Heart right ventricle (tissue), 16 donors: Measurements from ENCODE around the gene FRY. TPM values are rescaled to one million over a fixed set of nuclear protein-coding genes. Genes with fewer than 3 reads are reported as not detected.

Experiments
- ATAC-seq, 8 donors: fragments of 200-7000 bp; cut with Tn5 transposase; one replicate each; pipeline ENCODE4 v1.9.1; 2020; ENCODE audit warnings: mild to moderate bottlenecking in 8 of 8, moderate library complexity in 8 of 8, moderate number of reproducible peaks in 1 of 8
- DNase-seq, 2 donors: peaks; one replicate each; pipeline ENCODE4 v3.0.0-alpha.2; 2020
- H3K27ac ChIP-seq, 10 donors: fragments of 200-600 bp; sonication (generic) in 2 of 10; one replicate each; pipeline versions ENCODE4 v1.5.0 to v1.8.0; 2020 to 2022; ENCODE audit warnings: mild to moderate bottlenecking in 3 of 10
- H3K27me3 ChIP-seq, 7 donors: fragments of 200-600 bp; one replicate each; pipeline ENCODE4 v1.8.0; 2021 to 2022; ENCODE audit warnings: mild to moderate bottlenecking in 2 of 7
- H3K36me3 ChIP-seq, 9 donors: fragments of 200-600 bp; sonication (generic) in 1 of 9; one replicate each; pipeline versions ENCODE4 v1.5.0 to v1.8.0; 2020 to 2022; ENCODE audit warnings: mild to moderate bottlenecking in 2 of 9
- H3K4me1 ChIP-seq, 9 donors: fragments of 200-600 bp; sonication (generic) in 1 of 9; one replicate each; pipeline versions ENCODE4 v1.5.0 to v1.8.0; 2020 to 2022; ENCODE audit warnings: mild to moderate bottlenecking in 4 of 9
- H3K4me3 ChIP-seq, 10 donors: fragments of 200-600 bp; sonication (generic) in 2 of 10; one replicate each; pipeline versions ENCODE4 v1.5.0 to v1.8.0; 2020 to 2022; ENCODE audit warnings: mild to moderate bottlenecking in 7 of 10, moderate library complexity in 2 of 10
- H3K9me3 ChIP-seq, 11 donors: fragments of 200-600 bp in 10 of 11; sonication (generic) in 2 of 11; one replicate each; pipeline versions ENCODE4 v1.5.0 to v1.8.0; 2013 to 2022; ENCODE audit warnings: mild to moderate bottlenecking in 2 of 11, control low read depth in 1 of 11, moderate library complexity in 1 of 11
- WGBS, 2 donors: extraction: QIAGEN DNeasy Blood & Tissue Kit; methylation state at CpG; one replicate each; pipeline ENCODE4 v1.1.7; 2013; ENCODE audit warnings: inconsistent platforms in 1 of 2; 5-methylcytosine and 5-hydroxymethylcytosine counted together
- intact Hi-C, 10 donors: fragments of 100-400 bp; cut with DNase I; formaldehyde crosslinking; loops; one replicate each; pipeline versions ENCODE4 v1.11.1 to v1.14.2; 2022
- polyA plus RNA-seq, 2 donors: library from polyadenylated mRNA; stranded (reverse); fragments of 200-250 nt; gene quantifications; one replicate each; pipeline ENCODE4 v1.2.3, GENCODE V29; 2013
- total RNA-seq, 10 donors: library from RNA; stranded (reverse); fragmentation: NEBNext Ultra II Directional in 3 of 10; extraction: Animal tissue kit (Norgen Biotek cat#: 25700) in 3 of 10; gene quantifications; one replicate each; pipeline versions ENCODE4 v1.2.1 to v1.2.4, GENCODE V29; 2021 to 2023
- TF ChIP-seq, protein P1 (sequence below), 9 donors: fragments of 200-600 bp; sonication (generic) in 2 of 9; IDR thresholded peaks; one replicate each; pipeline versions ENCODE4 v1.5.0 to v1.8.0; 2021 to 2022; ENCODE audit warnings: antibody characterized with exemption in 9 of 9, mild to moderate bottlenecking in 5 of 9, moderate library complexity in 1 of 9
- donor health status: Arrhythmogenic right ventricular cardiomyopathy.
- donor health status: ischemic (EF 13 %, LVEDD 7.1; RV severe dilation, severe dysfunction).
- donor health status: healthy with polysubstance abuse.
- donor health status: DM: no; HTN: yes; CAD: no.
- donor health status: DM: no; HTN: no; CAD: no.
- donor health status: ischemic (EF 25% LVEDD 6.9; RV normal size, moderate dysfunction).
- donor health status: ischemic (EF 25% LVEDD 5.7; RV mildly dilated, moderate dysfunction).
- donor health status: healthy.
- donor health status: DM: yes; HTN: yes; CAD: no.
- donor health status: Ischemic cardiomyopathy.
- donor health status: ischemic (EF 35%, LVEDD 5.7; RV mildly dilated, moderate dysfunction).
- donor health status: nonischemic (EF 11% LVEDD 7.7; RV severe dilation, severe dysfunction).
- donor health status: DM: yes; HTN: yes; CAD: no.
- donor health status: PGD.
- donor health status: ischemic (EF 29% LVEDD 5.4; RV normal size, mild dysfunction).
- donor health status: nonischemic (EF 23%, LVEDD 6.1; RV moderate dilation, normal function).

The FRY gene
- total and polyA plus RNA-seq, 12 donors: 24.9 to 268 (median 207) TPM

DNA sequence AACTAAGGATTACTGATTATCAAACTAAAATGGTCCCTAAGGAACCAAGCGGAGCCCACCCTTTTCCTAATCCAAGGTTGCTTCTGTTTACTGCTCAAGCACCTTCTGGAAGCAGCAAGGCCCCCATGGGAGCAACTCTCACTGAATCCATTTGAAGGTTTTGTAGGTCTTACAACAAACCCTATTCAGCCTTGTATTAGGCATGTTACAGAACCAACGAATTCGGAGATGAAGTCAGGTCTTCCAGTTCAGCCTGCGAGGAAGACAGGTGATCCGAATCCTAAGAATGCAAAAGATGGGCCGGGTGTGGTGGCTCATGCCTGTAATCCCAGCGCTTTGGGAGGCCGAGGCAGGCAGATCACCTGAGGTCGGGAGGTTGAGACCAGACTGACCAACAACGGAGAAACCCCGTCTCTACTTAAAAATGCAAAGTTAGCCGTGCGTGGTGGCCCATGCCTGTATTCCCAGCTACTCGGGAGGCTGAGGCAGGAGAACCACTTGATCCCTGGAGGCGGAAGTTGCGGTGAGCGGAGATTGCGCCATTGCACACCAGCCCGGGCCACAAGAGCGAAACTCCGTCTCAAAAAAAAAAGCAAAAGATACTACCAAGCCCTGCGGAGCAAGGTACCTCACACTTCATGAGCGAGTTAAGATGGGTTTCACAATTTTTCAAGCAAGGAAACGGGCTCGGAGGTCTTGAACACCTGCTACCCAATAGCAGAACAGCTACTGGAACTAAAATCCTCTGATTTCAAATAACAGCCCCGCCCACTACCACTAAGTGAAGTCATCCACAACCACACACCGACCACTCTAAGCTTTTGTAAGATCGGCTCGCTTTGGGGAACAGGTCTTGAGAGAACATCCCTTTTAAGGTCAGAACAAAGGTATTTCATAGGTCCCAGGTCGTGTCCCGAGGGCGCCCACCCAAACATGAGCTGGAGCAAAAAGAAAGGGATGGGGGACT lies 283.0 kb downstream of the FRY start:
- Histone ChIP-seq H3K9me3 (no peaks in the 10 kb centered on the region), H3K27ac (peak overlapping the region; percentile 79 to 100 (median 94)), H3K4me1 (peaks cover 0 to 45% (median 6%) of the 10 kb centered on the region in 9 donors), H3K36me3 (no peaks in the 10 kb centered on the region), H3K27me3 (no peaks in the 10 kb centered on the region), H3K4me3 (peak overlapping the region; percentile 68 to 97 (median 80))
- TF ChIP-seq, protein P1, sequence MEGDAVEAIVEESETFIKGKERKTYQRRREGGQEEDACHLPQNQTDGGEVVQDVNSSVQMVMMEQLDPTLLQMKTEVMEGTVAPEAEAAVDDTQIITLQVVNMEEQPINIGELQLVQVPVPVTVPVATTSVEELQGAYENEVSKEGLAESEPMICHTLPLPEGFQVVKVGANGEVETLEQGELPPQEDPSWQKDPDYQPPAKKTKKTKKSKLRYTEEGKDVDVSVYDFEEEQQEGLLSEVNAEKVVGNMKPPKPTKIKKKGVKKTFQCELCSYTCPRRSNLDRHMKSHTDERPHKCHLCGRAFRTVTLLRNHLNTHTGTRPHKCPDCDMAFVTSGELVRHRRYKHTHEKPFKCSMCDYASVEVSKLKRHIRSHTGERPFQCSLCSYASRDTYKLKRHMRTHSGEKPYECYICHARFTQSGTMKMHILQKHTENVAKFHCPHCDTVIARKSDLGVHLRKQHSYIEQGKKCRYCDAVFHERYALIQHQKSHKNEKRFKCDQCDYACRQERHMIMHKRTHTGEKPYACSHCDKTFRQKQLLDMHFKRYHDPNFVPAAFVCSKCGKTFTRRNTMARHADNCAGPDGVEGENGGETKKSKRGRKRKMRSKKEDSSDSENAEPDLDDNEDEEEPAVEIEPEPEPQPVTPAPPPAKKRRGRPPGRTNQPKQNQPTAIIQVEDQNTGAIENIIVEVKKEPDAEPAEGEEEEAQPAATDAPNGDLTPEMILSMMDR (IDR thresholded peaks at IDR 0.05): no peak
- peak in 7 of 8 donors; percentile 26 to 59 (median 46) for ATAC-seq
- WGBS, 2 donors: 75 to 77% methylated on average over 32 of the region's 32 CpGs
- peak; percentile 48 to 56 for DNase-seq
- intact Hi-C loops: loop anchor here in 8 of 10 donors (2.0 to 10.0 kb wide), 5 partner anchors 67 to 490 kb away; no protein-coding TSS in a partner anchor

DNA sequence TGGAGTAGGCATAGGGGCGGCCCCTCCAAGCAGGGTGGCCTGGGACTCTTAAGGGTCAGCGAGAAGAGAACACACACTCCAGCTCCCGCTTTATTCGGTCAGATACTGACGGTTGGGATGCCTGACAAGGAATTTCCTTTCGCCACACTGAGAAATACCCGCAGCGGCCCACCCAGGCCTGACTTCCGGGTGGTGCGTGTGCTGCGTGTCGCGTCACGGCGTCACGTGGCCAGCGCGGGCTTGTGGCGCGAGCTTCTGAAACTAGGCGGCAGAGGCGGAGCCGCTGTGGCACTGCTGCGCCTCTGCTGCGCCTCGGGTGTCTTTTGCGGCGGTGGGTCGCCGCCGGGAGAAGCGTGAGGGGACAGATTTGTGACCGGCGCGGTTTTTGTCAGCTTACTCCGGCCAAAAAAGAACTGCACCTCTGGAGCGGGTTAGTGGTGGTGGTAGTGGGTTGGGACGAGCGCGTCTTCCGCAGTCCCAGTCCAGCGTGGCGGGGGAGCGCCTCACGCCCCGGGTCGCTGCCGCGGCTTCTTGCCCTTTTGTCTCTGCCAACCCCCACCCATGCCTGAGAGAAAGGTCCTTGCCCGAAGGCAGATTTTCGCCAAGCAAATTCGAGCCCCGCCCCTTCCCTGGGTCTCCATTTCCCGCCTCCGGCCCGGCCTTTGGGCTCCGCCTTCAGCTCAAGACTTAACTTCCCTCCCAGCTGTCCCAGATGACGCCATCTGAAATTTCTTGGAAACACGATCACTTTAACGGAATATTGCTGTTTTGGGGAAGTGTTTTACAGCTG lies 283.9 kb downstream of the FRY start, which contains the start of the genes BRCA2 and ZAR1L:
TSS of gene BRCA2 (plus strand) at position 271 of the 790 bp plus-strand sequence. CDS start 953 bp downstream, outside the sequence.
TSS of gene ZAR1L (minus strand) at position 126 of the 790 bp plus-strand sequence. CDS start 3,438 bp downstream, outside the sequence.
- Histone ChIP-seq H3K9me3 (no peaks in the 10 kb centered on the region), H3K4me3 (peak within 1 kb of the TSS; percentile 68 to 97 (median 80)), H3K36me3 (no peaks in the 10 kb centered on the region), H3K27ac (peak within 1 kb of the TSS; percentile 79 to 100 (median 94)), H3K4me1 (peaks cover 0 to 37% (median 5%) of the 10 kb centered on the region in 9 donors), H3K27me3 (no peaks in the 10 kb centered on the region)
- TF ChIP-seq, protein P1 (IDR thresholded peaks at IDR 0.05): peak in 2 of 9 donors; percentile 3 to 10
- DNase-seq (peak; percentile 89), ATAC-seq (peak; percentile 96 to 99 (median 98))
- intact Hi-C loops: loop anchor here in 6 of 10 donors (2.0 to 10.0 kb wide), 2 partner anchors 407 to 491 kb away; no protein-coding TSS in a partner anchor
- WGBS, 2 donors: 0 to 1% methylated on average over 60 of the region's 60 CpGs

DNA sequence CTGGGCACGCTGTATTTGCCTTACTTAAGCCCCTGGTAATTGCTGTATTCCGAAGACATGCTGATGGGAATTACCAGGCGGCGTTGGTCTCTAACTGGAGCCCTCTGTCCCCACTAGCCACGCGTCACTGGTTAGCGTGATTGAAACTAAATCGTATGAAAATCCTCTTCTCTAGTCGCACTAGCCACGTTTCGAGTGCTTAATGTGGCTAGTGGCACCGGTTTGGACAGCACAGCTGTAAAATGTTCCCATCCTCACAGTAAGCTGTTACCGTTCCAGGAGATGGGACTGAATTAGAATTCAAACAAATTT lies 284.4 kb downstream of the FRY start:
- H3K4me3 ChIP-seq: peak overlapping the region; percentile 68 to 97 (median 80)
- no peaks in the 10 kb centered on the region for H3K27me3 ChIP-seq
- DNase-seq (no peak), ATAC-seq (peak in 3 of 8 donors; percentile 1 to 8 (median 7))
- peak overlapping the region in 9 of 10 donors; percentile 82 to 100 (median 95) for H3K27ac ChIP-seq
- no peaks in the 10 kb centered on the region for H3K36me3 ChIP-seq
- intact Hi-C loops: loop anchor here in 5 of 10 donors (10.0 kb wide), 1 partner anchor 491 kb away; no protein-coding TSS in a partner anchor
- 0 to 1% methylated on average over 13 of the region's 13 CpGs for WGBS, 2 donors
- no peaks in the 10 kb centered on the region for H3K9me3 ChIP-seq
- TF ChIP-seq, protein P1 (IDR thresholded peaks at IDR 0.05): no peak
- peaks cover 0 to 37% (median 5%) of the 10 kb centered on the region in 9 donors for H3K4me1 ChIP-seq
